Activated B cell treated with CpG ODN at 0.5 μM for 24 hours (primary cell): ENCODE data around the gene CAMTA1. TPM values are rescaled to one million over a fixed set of nuclear protein-coding genes. Genes with fewer than 3 reads are reported as not detected.

Experiments
- ATAC-seq: fragments of 200-7000 bp; cut with Tn5 transposase; one replicate; pipeline ENCODE4 v1.10.0; 2021; ENCODE audit warnings: low read depth, mild to moderate bottlenecking, moderate library complexity
- CTCF ChIA-PET: fragments of 350-600 bp; sonication (Branson Sonifier 250); formaldehyde crosslinking; loops from one replicate; lab custom pipeline; 2021; ENCODE audit warnings: antibody characterized with exemption; lab: Charles Lee
- POLR2A ChIA-PET: fragments of 350-600 bp; sonication (Branson Sonifier 250); formaldehyde crosslinking; loops from one replicate; lab custom pipeline; 2021; ENCODE audit warnings: antibody characterized with exemption; lab: Charles Lee
- DNase-seq: peaks from one replicate; pipeline ENCODE4 v3.0.0; 2022
- H3K27ac Mint-ChIP-seq: one replicate; pipeline ENCODE4 v1.8.0; 2020; ENCODE audit warnings: mixed read lengths
- H3K27me3 Mint-ChIP-seq: one replicate; pipeline ENCODE4 v1.8.0; 2021; ENCODE audit warnings: mixed read lengths
- H3K36me3 Mint-ChIP-seq: one replicate; pipeline ENCODE4 v1.8.0; 2021; ENCODE audit warnings: low read depth, mixed read lengths
- H3K4me1 Mint-ChIP-seq: one replicate; pipeline ENCODE4 v1.8.0; 2021; ENCODE audit warnings: mixed read lengths
- H3K4me3 Mint-ChIP-seq: one replicate; pipeline ENCODE4 v1.8.0; 2020; ENCODE audit warnings: mild to moderate bottlenecking, mixed read lengths
- H3K9me3 Mint-ChIP-seq: one replicate; pipeline ENCODE4 v1.8.0; 2020; ENCODE audit warnings: mixed read lengths
- intact Hi-C: fragments of 100-400 bp; cut with micrococcal nuclease; formaldehyde crosslinking; loops from one replicate; pipeline ENCODE4 v1.15.1; 2024
- total RNA-seq: library from RNA; stranded (reverse); gene quantifications from 2 replicates; pipeline ENCODE4 v1.2.3, GENCODE V29; 2022
- TF ChIP-seq, protein P1 (sequence below): fragments of 200-600 bp; IDR thresholded peaks from one replicate; pipeline ENCODE4 v1.8.0; 2022; ENCODE audit warnings: antibody characterized with exemption, mild to moderate bottlenecking

CAMTA1 gene
- total RNA-seq, 1 donor from 2014 or later, result 49.8 TPM

- ATAC-seq (no peak), DNase-seq (no peak)
- intact Hi-C loops, result no loop called here
- H3K27ac Mint-ChIP-seq, result no peak overlapping the region
- no peaks in the 10 kb centered on the region for H3K4me1 Mint-ChIP-seq
- H3K27me3 Mint-ChIP-seq, result no peaks in the 10 kb centered on the region
- H3K4me3 Mint-ChIP-seq, result no peak overlapping the region
- ChIA-PET CTCF (no interaction called here), POLR2A (no interaction called here)
- H3K9me3 Mint-ChIP-seq, result no peaks in the 10 kb centered on the region
- TF ChIP-seq, protein P1, sequence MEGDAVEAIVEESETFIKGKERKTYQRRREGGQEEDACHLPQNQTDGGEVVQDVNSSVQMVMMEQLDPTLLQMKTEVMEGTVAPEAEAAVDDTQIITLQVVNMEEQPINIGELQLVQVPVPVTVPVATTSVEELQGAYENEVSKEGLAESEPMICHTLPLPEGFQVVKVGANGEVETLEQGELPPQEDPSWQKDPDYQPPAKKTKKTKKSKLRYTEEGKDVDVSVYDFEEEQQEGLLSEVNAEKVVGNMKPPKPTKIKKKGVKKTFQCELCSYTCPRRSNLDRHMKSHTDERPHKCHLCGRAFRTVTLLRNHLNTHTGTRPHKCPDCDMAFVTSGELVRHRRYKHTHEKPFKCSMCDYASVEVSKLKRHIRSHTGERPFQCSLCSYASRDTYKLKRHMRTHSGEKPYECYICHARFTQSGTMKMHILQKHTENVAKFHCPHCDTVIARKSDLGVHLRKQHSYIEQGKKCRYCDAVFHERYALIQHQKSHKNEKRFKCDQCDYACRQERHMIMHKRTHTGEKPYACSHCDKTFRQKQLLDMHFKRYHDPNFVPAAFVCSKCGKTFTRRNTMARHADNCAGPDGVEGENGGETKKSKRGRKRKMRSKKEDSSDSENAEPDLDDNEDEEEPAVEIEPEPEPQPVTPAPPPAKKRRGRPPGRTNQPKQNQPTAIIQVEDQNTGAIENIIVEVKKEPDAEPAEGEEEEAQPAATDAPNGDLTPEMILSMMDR, result no peak
- H3K36me3 Mint-ChIP-seq, result no peaks in the 10 kb centered on the region
Measured at GRCh38 chr1:6902153-6902552, 116.9 kb downstream of the CAMTA1 start.

DNA sequence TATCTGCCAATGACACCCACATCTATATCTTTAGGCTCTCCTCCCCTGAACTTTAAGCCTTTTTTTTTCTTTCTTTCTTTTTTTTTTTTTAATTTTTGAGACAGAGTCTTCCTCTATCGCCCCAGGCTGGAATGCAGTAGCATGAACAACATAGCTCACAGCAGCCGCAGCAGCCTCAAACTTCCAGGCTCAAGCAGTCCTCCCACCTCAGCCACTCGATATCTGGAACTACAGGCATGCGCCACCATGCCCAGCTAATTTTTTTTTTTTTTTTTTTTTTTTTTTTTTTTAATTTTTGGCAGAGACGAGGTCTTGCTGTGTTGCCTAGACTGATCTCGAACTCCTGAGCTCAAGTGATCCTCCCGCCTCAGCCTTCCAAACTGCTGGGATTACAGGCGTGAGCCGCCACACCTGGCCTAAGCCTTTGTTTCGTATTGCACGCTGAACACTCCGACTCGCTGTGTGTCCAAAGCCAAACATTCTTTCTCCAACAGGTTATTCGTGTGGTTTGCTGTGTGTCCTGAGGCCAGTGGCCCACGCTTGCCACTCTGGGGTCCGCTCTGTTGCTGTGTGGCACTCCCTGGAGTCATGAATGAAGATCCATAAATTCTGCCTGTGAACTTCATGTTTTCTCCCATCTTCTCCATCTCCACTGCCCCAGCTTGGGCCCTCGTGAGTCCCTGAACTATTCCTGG, 119.4 kb downstream of the CAMTA1 start:
- intact Hi-C loops, result no loop called here
- H3K27me3 Mint-ChIP-seq, result peaks cover 4% of the 10 kb centered on the region
- POLR2A ChIA-PET, result no interaction called here
- no peaks in the 10 kb centered on the region for H3K4me1 Mint-ChIP-seq
- CTCF ChIA-PET, result interaction anchor here (1.3 kb wide), 1 partner anchor 12 kb away, joined by 3 read pairs; no protein-coding TSS in a partner anchor
- no peaks in the 10 kb centered on the region for H3K9me3 Mint-ChIP-seq
- ATAC-seq, result no peak
- no peaks in the 10 kb centered on the region for H3K36me3 Mint-ChIP-seq
- TF ChIP-seq, protein P1, result no peak
- no peak overlapping the region for H3K4me3 Mint-ChIP-seq
- no peak for DNase-seq
- H3K27ac Mint-ChIP-seq, result no peak overlapping the region

- no peak overlapping the region for H3K4me3 Mint-ChIP-seq
- no peak overlapping the region for H3K27ac Mint-ChIP-seq
- H3K36me3 Mint-ChIP-seq, result no peaks in the 10 kb centered on the region
- no peaks in the 10 kb centered on the region for H3K4me1 Mint-ChIP-seq
- no peak for ATAC-seq
- peaks cover 6% of the 10 kb centered on the region for H3K27me3 Mint-ChIP-seq
- no peak for DNase-seq
- TF ChIP-seq, protein P1, result no peak
- intact Hi-C loops, result no loop called here
- CTCF ChIA-PET, result no interaction called here
- no peaks in the 10 kb centered on the region for H3K9me3 Mint-ChIP-seq
- POLR2A ChIA-PET, result no interaction called here
Measured at GRCh38 chr1:6905331-6905730, 120.1 kb downstream of the CAMTA1 start.

DNA sequence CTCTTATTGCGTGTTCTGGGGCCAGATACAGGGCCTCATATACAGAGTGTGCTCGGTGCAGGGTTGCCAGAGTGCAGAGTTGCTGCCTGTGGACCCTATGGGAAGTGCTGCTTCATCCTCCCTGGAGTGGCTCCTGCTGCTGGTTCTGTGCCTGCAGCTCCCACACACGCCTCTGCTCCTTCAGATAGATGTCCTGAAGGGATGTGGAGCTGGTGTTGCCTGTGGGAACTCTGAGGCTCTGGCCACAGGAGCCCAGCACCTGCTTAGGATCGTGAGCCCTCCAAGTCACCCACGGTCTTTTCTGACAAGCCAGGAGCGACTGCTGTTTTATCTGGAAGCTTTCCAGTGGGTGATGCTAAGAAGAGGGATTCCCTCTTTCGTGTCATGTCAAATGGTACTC, 120.5 kb downstream of the CAMTA1 start:
- H3K27ac Mint-ChIP-seq, result no peak overlapping the region
- H3K4me3 Mint-ChIP-seq, result no peak overlapping the region
- H3K36me3 Mint-ChIP-seq, result no peaks in the 10 kb centered on the region
- TF ChIP-seq, protein P1, result no peak
- DNase-seq (no peak), ATAC-seq (no peak)
- H3K9me3 Mint-ChIP-seq, result no peaks in the 10 kb centered on the region
- CTCF ChIA-PET, result no interaction called here
- peaks cover 6% of the 10 kb centered on the region for H3K27me3 Mint-ChIP-seq
- POLR2A ChIA-PET, result no interaction called here
- H3K4me1 Mint-ChIP-seq, result no peaks in the 10 kb centered on the region
- intact Hi-C loops, result no loop called here

DNA sequence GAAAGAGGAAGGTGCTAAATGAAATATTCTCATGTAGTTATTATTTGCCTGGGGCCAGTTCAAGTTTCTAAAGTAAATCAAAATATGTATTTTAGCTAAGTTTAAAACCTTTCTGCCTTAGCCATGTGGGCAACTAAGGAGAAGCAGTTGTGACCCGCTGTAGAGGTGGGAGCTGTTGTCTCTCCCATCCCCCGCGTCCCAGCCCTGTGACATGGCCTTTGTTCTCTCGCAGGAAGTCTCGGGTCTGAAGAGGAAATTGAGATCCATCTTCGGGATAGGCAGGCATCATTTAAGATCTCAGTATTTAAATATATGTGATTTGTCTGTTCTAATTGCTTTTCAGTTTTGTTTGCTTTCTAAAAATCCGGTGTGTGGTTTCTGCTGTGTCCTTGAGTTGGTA, 121.5 kb downstream of the CAMTA1 start:
- H3K4me3 Mint-ChIP-seq, result no peak overlapping the region
- peaks cover 6% of the 10 kb centered on the region for H3K27me3 Mint-ChIP-seq
- no peak overlapping the region for H3K27ac Mint-ChIP-seq
- TF ChIP-seq, protein P1, result no peak
- H3K4me1 Mint-ChIP-seq, result no peaks in the 10 kb centered on the region
- ATAC-seq (no peak), DNase-seq (no peak)
- POLR2A ChIA-PET, result no interaction called here
- no peaks in the 10 kb centered on the region for H3K36me3 Mint-ChIP-seq
- CTCF ChIA-PET, result no interaction called here
- H3K9me3 Mint-ChIP-seq, result no peaks in the 10 kb centered on the region
- intact Hi-C loops, result no loop called here
